GM12878 (cell line): ENCODE measurements around the gene OR2T6. TPM values are rescaled to one million over a fixed set of nuclear protein-coding genes. Genes with fewer than 3 reads are reported as not detected.

Source experiments
- ATAC-seq: fragments of 200-7000 bp; cut with Tn5 transposase; 3 replicates; pipeline ENCODE4 v1.9.1; 2020; ENCODE audit warnings: mild to moderate bottlenecking, moderate library complexity
- BruUV-seq: library from RNA; stranded (reverse); fragments of 400-500 nt; replicated peaks from 2 replicates; lab custom pipeline; 2021; lab: Mats Ljungman, UMichigan
- CTCF ChIA-PET: fragments of 300-600 bp; sonication (Branson Sonifier 250); formaldehyde crosslinking; extraction: SDS; loops from one replicate; lab custom pipeline; 2021; ENCODE audit warnings: inconsistent platforms; lab: Yijun Ruan, JAX
- POLR2A ChIA-PET: fragments of 350-600 bp; formaldehyde crosslinking; extraction: SDS; loops from one replicate; lab custom pipeline; 2021; ENCODE audit warnings: inconsistent platforms; lab: Charles Lee
- RAD21 ChIA-PET: fragments of 300-600 bp; sonication (Branson Sonifier 250); formaldehyde crosslinking; loops from one replicate; lab custom pipeline; 2023; ENCODE audit warnings: antibody characterized with exemption; ENCODE audit not compliant: unreplicated experiment; lab: Charles Lee
- SMC1A ChIA-PET: fragments of 300-600 bp; sonication (Branson Sonifier 250); formaldehyde crosslinking; loops from one replicate; lab custom pipeline; 2023; ENCODE audit not compliant: unreplicated experiment, uncharacterized antibody; lab: Charles Lee
- DNase-seq: peaks from one replicate; pipeline ENCODE4 v3.0.0-alpha.2; 2011; ENCODE audit warnings: low read depth, low spot score
- FAIRE-seq: peaks from 3 replicates; lab custom pipeline; 2011; peaks lifted over from hg19 to GRCh38; lab: Jason Lieb, UNC
- H2AFZ ChIP-seq: 2 replicates; pipeline ENCODE4 v1.6.0; 2011; ENCODE audit warnings: low read depth, low read length, control low read depth; ENCODE audit not compliant: control insufficient read depth
- H3K27ac ChIP-seq: 2 replicates; pipeline ENCODE4 v1.5.1; 2011; ENCODE audit warnings: control low read depth; ENCODE audit not compliant: control insufficient read depth, insufficient read depth
- H3K27me3 ChIP-seq, 2 experiments: replicated peaks in 1 of 2; 2 replicates each; pipeline versions ENCODE4 v1.6.0 to v1.6.1; 2011; ENCODE audit warnings: low read length in 1 of 2; ENCODE audit not compliant: control insufficient read depth in 2 of 2, insufficient read depth in 2 of 2
- H3K36me3 ChIP-seq, 2 experiments: 2 replicates each; pipeline ENCODE4 v1.5.1; 2011; ENCODE audit warnings: low read length in 1 of 2; ENCODE audit not compliant: control insufficient read depth in 2 of 2, insufficient read depth in 2 of 2
- H3K4me1 ChIP-seq: 2 replicates; pipeline ENCODE4 v1.6.1; 2011; ENCODE audit warnings: mild to moderate bottlenecking, low read length, moderate library complexity, mixed read lengths; ENCODE audit not compliant: control insufficient read depth, insufficient read depth
- H3K4me2 ChIP-seq: 2 replicates; pipeline ENCODE4 v1.6.0; 2011; ENCODE audit warnings: control low read depth; ENCODE audit not compliant: control insufficient read depth, insufficient read depth
- H3K4me3 ChIP-seq: fragments of 200-600 bp; sonication (generic); 2 replicates; pipeline ENCODE4 v1.5.1; 2016
- H3K79me2 ChIP-seq: 2 replicates; pipeline ENCODE4 v1.6.0; 2011; ENCODE audit warnings: low read length; ENCODE audit not compliant: control insufficient read depth, insufficient read depth
- H3K9ac ChIP-seq: 2 replicates; pipeline ENCODE4 v1.8.0; 2011; ENCODE audit warnings: low read length, control low read depth, mixed read lengths; ENCODE audit not compliant: control insufficient read depth, insufficient read depth
- H3K9me3 ChIP-seq: replicated peaks from 3 replicates; pipeline ENCODE4 v1.5.1; 2011; ENCODE audit warnings: mild to moderate bottlenecking, low read length; ENCODE audit not compliant: control insufficient read depth, insufficient read depth
- H4K20me1 ChIP-seq: 2 replicates; pipeline ENCODE4 v1.6.0; 2011; ENCODE audit not compliant: control insufficient read depth, insufficient read depth
- BMI1 ChIP-seq: fragments of 450-650 bp; IDR thresholded peaks from 2 replicates; pipeline ENCODE4 v1.6.1; 2016; ENCODE audit warnings: mild to moderate bottlenecking, moderate library complexity, borderline replicate concordance
- JUNB ChIP-seq: IDR thresholded peaks from 2 replicates; pipeline ENCODE4 v1.6.1; 2016; ENCODE audit warnings: antibody characterized with exemption, mild to moderate bottlenecking
- JUND ChIP-seq: IDR thresholded peaks from 2 replicates; pipeline ENCODE4 v1.6.1; 2012; ENCODE audit warnings: low read depth, mild to moderate bottlenecking, low read length, improper control_type of control experiment, moderate library complexity
- KAT2A ChIP-seq: conservative IDR thresholded peaks from 2 replicates; pipeline ENCODE4 v1.6.1; 2011; ENCODE audit warnings: low read depth, low read length; ENCODE audit not compliant: control insufficient read depth
- MTA3 ChIP-seq: IDR thresholded peaks from 2 replicates; pipeline ENCODE4 v1.6.1; 2012; ENCODE audit warnings: low read length, inconsistent platforms, borderline replicate concordance
- NR2C2 ChIP-seq: IDR thresholded peaks from 2 replicates; pipeline ENCODE4 v1.6.1; 2011; ENCODE audit warnings: borderline replicate concordance, low read depth; ENCODE audit not compliant: control insufficient read depth, insufficient read length
- POLR2A ChIP-seq: IDR thresholded peaks from 2 replicates; pipeline ENCODE4 v1.6.1; 2011; ENCODE audit warnings: low read depth, mild to moderate bottlenecking, low read length
- RAD51 ChIP-seq: fragments of 450-650 bp; IDR thresholded peaks from 2 replicates; pipeline ENCODE4 v1.6.1; 2016; ENCODE audit warnings: moderate library complexity, mild to moderate bottlenecking, inconsistent platforms
- RCOR1 ChIP-seq: conservative IDR thresholded peaks from 2 replicates; pipeline ENCODE4 v1.6.1; 2012; ENCODE audit warnings: low read depth, low read length, improper control_type of control experiment
- RUNX3 ChIP-seq: IDR thresholded peaks from 2 replicates; pipeline ENCODE4 v1.6.1; 2012; ENCODE audit warnings: low read length, inconsistent platforms
- SKIL ChIP-seq: fragments of 450-650 bp; IDR thresholded peaks from 2 replicates; pipeline ENCODE4 v1.6.1; 2017; ENCODE audit warnings: mild to moderate bottlenecking, low read depth, inconsistent platforms; ENCODE audit not compliant: poor library complexity, severe bottlenecking
- SREBF2 ChIP-seq: IDR thresholded peaks from 2 replicates; pipeline ENCODE4 v1.6.1; 2012; ENCODE audit warnings: mild to moderate bottlenecking, low read length
- SRF ChIP-seq, 2 experiments: IDR thresholded peaks; 2 replicates each; pipeline ENCODE4 v1.6.1; 2011; ENCODE audit warnings: low read depth in 2 of 2, low read length in 2 of 2, mild to moderate bottlenecking in 1 of 2, moderate library complexity in 1 of 2
- TAF1 ChIP-seq: IDR thresholded peaks from 2 replicates; pipeline ENCODE4 v1.6.1; 2011; ENCODE audit warnings: mild to moderate bottlenecking, low read depth, low read length, borderline replicate concordance
- ZBTB11 ChIP-seq: fragments of 450-650 bp; formaldehyde crosslinking; IDR thresholded peaks from 2 replicates; pipeline ENCODE4 v1.5.0; 2022; ENCODE audit warnings: mild to moderate bottlenecking, missing genetic modification characterization
- ZNF207 ChIP-seq: fragments of 450-650 bp; IDR thresholded peaks from 2 replicates; pipeline ENCODE4 v1.6.1; 2014; ENCODE audit warnings: antibody characterized with exemption, mild to moderate bottlenecking, borderline replicate concordance
- WGBS: methylation state at CpG from one replicate; pipeline ENCODE4 v1.1.6; 2016; ENCODE audit warnings: low lambda C conversion rate; ENCODE audit not compliant: insufficient replicate concordance, insufficient coverage; ENCODE audit errors: missing lambda C conversion rate; 5-methylcytosine and 5-hydroxymethylcytosine counted together
- in situ Hi-C: fragments of 300-500 bp; cut with MboI; formaldehyde crosslinking; loops from 9 replicates; pipeline ENCODE4 v1.14.3; 2018; ENCODE audit warnings: mixed read lengths
- intact Hi-C: fragments of 100-400 bp; cut with micrococcal nuclease; formaldehyde crosslinking; loops from one replicate; pipeline ENCODE4 v1.14.2; 2022; ENCODE audit not compliant: unreplicated experiment
- polyA plus RNA-seq, 11 experiments: library from polyadenylated mRNA; depleted of rRNA in 4 of 11; unstranded in 6 of 11; stranded (reverse) in 5 of 11; fragments of >200 nt; fragmentation: Nextera tagmentation in 4 of 11; fragmentation: Illumina TruSeq in 1 of 11; extraction: Ambion mirVana in 4 of 11; extraction: Trizol in 1 of 11; gene quantifications; 1 replicate in 1 of 11; 2 replicates in 10 of 11; pipeline versions ENCODE4 v1.2.1 to v1.2.3, GENCODE V29; 2011 to 2016; ENCODE audit warnings: inconsistent platforms in 2 of 11, missing spikeins in 2 of 11, low read depth in 1 of 11
- total RNA-seq, 4 experiments: library from RNA; depleted of rRNA in 3 of 4; stranded (reverse); fragments of >200 nt in 3 of 4; fragmentation: Illumina TruSeq in 1 of 4; extraction: Trizol in 1 of 4; gene quantifications; 2 replicates each; pipeline versions ENCODE4 v1.2.1 to v1.2.3, GENCODE V29; 2013 to 2021
- TF ChIP-seq, protein P1 (sequence below): fragments of 450-650 bp; IDR thresholded peaks from 2 replicates; pipeline ENCODE4 v1.6.1; 2016; ENCODE audit warnings: mild to moderate bottlenecking, moderate library complexity, borderline replicate concordance

OR2T6 gene
- total and polyA plus RNA-seq, 10 of the 15 experiments (the other 5 are each of a cell fraction or from before 2014, with no cell fraction given): not detected

- WGBS: 81% methylated on average over 3 of the region's 3 CpGs
- in situ Hi-C loops (no loop called here), intact Hi-C loops (no loop called here)
- Histone ChIP-seq H3K27ac (no peak overlapping the region), H3K9ac (no peak overlapping the region), H4K20me1 (no peaks in the 10 kb centered on the region), H3K36me3 (no peaks in the 10 kb centered on the region), H3K4me3 (no peak overlapping the region), H2AFZ (no peak overlapping the region), H3K4me2 (no peak overlapping the region), H3K79me2 (no peaks in the 10 kb centered on the region), H3K27me3 (no peaks in the 10 kb centered on the region), H3K9me3 (no peaks in the 10 kb centered on the region), H3K4me1 (no peaks in the 10 kb centered on the region)
- ChIA-PET RAD21 (no interaction called here), SMC1A (no interaction called here), POLR2A (no interaction called here), CTCF (no interaction called here)
- TF ChIP-seq SRF (IDR thresholded peaks at IDR 0.05; ENCODE audit: low read depth in 2 of 2, low read length in 2 of 2) (no peak), ZBTB11 (no peak), RCOR1 (no peak), JUNB (no peak), TAF1 (no peak), RAD51 (no peak), SREBF2 (no peak), POLR2A (no peak), RUNX3 (no peak), MTA3 (no peak), SKIL (no peak), ZNF207 (no peak), NR2C2 (no peak), JUND (no peak), BMI1 (no peak), KAT2A (no peak)
- TF ChIP-seq, protein P1, sequence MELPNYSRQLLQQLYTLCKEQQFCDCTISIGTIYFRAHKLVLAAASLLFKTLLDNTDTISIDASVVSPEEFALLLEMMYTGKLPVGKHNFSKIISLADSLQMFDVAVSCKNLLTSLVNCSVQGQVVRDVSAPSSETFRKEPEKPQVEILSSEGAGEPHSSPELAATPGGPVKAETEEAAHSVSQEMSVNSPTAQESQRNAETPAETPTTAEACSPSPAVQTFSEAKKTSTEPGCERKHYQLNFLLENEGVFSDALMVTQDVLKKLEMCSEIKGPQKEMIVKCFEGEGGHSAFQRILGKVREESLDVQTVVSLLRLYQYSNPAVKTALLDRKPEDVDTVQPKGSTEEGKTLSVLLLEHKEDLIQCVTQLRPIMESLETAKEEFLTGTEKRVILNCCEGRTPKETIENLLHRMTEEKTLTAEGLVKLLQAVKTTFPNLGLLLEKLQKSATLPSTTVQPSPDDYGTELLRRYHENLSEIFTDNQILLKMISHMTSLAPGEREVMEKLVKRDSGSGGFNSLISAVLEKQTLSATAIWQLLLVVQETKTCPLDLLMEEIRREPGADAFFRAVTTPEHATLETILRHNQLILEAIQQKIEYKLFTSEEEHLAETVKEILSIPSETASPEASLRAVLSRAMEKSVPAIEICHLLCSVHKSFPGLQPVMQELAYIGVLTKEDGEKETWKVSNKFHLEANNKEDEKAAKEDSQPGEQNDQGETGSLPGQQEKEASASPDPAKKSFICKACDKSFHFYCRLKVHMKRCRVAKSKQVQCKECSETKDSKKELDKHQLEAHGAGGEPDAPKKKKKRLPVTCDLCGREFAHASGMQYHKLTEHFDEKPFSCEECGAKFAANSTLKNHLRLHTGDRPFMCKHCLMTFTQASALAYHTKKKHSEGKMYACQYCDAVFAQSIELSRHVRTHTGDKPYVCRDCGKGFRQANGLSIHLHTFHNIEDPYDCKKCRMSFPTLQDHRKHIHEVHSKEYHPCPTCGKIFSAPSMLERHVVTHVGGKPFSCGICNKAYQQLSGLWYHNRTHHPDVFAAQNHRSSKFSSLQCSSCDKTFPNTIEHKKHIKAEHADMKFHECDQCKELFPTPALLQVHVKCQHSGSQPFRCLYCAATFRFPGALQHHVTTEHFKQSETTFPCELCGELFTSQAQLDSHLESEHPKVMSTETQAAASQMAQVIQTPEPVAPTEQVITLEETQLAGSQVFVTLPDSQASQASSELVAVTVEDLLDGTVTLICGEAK: no peak
- DNase-seq (no peak), ATAC-seq (no peak), FAIRE-seq (no peak)
- BruUV-seq: no TSS peak
Measured at GRCh38 chr1:248380854-248381253, 5.3 kb downstream of the OR2T6 start.
